Psoas muscle (tissue), 8 donors: ENCODE measurements around the gene CCNY. TPM values are rescaled to one million over a fixed set of nuclear protein-coding genes. Genes with fewer than 3 reads are reported as not detected.

Source experiments
- ATAC-seq, 4 donors: fragments of 200-7000 bp; cut with Tn5 transposase; one replicate each; pipeline ENCODE4 v1.9.1; 2020; ENCODE audit warnings: moderate library complexity in 3 of 4, mild to moderate bottlenecking in 2 of 4
- DNase-seq, 2 donors: peaks; one replicate each; pipeline ENCODE4 v3.0.0-alpha.2; 2020
- H3K27ac ChIP-seq: fragments of 200-600 bp; one replicate; pipeline ENCODE4 v1.8.0; 2022
- H3K27me3 ChIP-seq, 3 donors: fragments of 200-600 bp in 1 of 3; one replicate each; pipeline versions ENCODE4 v1.6.1 to v1.8.0; 2013 to 2022; ENCODE audit warnings: low read length in 2 of 3, mild to moderate bottlenecking in 2 of 3, moderate library complexity in 1 of 3; ENCODE audit not compliant: insufficient read depth in 3 of 3
- H3K36me3 ChIP-seq, 2 donors: fragments of 200-600 bp in 1 of 2; one replicate each; pipeline versions ENCODE4 v1.6.1 to v1.8.0; 2013 to 2022; ENCODE audit warnings: low read depth in 1 of 2, mild to moderate bottlenecking in 1 of 2, moderate library complexity in 1 of 2; ENCODE audit not compliant: insufficient read depth in 1 of 2
- H3K4me1 ChIP-seq: fragments of 200-600 bp; one replicate; pipeline ENCODE4 v1.8.0; 2022
- H3K4me3 ChIP-seq: fragments of 200-600 bp; one replicate; pipeline ENCODE4 v1.8.0; 2022; ENCODE audit warnings: mild to moderate bottlenecking
- H3K9me3 ChIP-seq: fragments of 200-600 bp; one replicate; pipeline ENCODE4 v1.8.0; 2022
- whole genome bisulfite sequencing, 3 donors: extraction: QIAGEN DNeasy Blood & Tissue Kit; methylation state at CpG; one replicate each; pipeline versions ENCODE4 v1.1.6 to v1.1.7; 2013; 5-methylcytosine and 5-hydroxymethylcytosine counted together
- intact Hi-C, 2 donors: fragments of 100-400 bp; cut with DNase I; formaldehyde crosslinking; loops; one replicate each; pipeline versions ENCODE4 v1.11.0 to v1.14.2; 2022
- polyA plus RNA-seq, 3 donors: library from polyadenylated mRNA; stranded (reverse); fragments of 200-250 nt; gene quantifications; one replicate each; pipeline ENCODE4 v1.2.3, GENCODE V29; 2013
- total RNA-seq, 4 donors: library from RNA; stranded (reverse); fragmentation: NEBNext Ultra II Directional in 2 of 4; extraction: Animal tissue kit (Norgen Biotek cat#: 25700) in 2 of 4; gene quantifications; one replicate each; pipeline versions ENCODE4 v1.2.1 to v1.2.4, GENCODE V29; 2021 to 2023
- TF ChIP-seq, protein P1 (sequence below): fragments of 200-600 bp; IDR thresholded peaks from one replicate; pipeline ENCODE4 v1.8.0; 2022; ENCODE audit warnings: antibody characterized with exemption
- donor health status: healthy with polysubstance abuse.
- donor health status: DM: no; HTN: no; CAD: no; lungs with moderate emphysema.
- donor health status: Bipolar disorder and iron deficiency.
- donor health status: healthy.
- donor health status: DM: yes; HTN: yes; CAD: no.
- donor health status: DM: no; HTN: no; CAD: no.
- donor health status: DM: no; HTN: no; CAD: no.
- donor health status: DM: yes; HTN: yes; CAD: no.

CCNY gene
- total and polyA plus RNA-seq, 7 donors = 21.2 to 55.8 (median 47.0) TPM

DNA sequence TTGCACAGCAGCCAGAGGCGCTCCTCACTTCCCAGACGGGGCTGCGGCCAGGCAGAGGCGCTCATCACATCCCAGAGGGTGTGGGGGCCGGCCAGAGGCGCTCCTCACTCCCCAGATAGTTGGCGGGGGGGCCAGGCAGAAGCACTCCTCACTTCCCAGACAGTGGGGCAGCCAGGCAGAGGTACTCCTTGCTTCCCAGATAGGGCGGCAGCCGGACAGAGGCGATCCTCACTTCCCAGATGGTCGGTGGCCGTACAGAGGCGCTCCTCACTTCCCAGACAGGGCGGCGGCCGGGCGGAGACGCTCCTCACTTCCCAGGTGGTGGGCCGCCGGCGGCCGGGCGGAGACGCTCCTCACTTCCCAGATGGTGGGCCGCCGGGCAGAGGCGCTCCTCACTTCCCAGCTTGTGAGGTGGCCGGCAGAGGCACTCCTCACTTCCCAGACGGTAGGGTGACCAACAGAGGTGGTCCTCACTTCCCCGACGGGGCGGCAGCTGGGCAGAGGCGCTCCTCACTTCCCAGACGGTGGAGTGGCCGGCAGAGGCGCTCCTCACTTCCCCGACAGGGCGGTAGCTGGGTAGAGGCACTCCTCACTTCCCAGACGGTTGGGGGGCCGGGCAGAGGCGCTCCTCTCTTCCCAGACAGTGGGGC is 26.5 kb downstream of the CCNY start:
- ATAC-seq (no peak), DNase-seq (no peak)
- intact Hi-C loops = no loop called here
- 94 to 97% (median 96%) methylated on average over 29 to 41 of the region's 41 CpGs for WGBS, 3 donors
- H3K4me1 ChIP-seq = peaks cover 41% of the 10 kb centered on the region
- no peak overlapping the region for H3K4me3 ChIP-seq
- H3K36me3 ChIP-seq = no peaks in the 10 kb centered on the region
- TF ChIP-seq, protein P1, sequence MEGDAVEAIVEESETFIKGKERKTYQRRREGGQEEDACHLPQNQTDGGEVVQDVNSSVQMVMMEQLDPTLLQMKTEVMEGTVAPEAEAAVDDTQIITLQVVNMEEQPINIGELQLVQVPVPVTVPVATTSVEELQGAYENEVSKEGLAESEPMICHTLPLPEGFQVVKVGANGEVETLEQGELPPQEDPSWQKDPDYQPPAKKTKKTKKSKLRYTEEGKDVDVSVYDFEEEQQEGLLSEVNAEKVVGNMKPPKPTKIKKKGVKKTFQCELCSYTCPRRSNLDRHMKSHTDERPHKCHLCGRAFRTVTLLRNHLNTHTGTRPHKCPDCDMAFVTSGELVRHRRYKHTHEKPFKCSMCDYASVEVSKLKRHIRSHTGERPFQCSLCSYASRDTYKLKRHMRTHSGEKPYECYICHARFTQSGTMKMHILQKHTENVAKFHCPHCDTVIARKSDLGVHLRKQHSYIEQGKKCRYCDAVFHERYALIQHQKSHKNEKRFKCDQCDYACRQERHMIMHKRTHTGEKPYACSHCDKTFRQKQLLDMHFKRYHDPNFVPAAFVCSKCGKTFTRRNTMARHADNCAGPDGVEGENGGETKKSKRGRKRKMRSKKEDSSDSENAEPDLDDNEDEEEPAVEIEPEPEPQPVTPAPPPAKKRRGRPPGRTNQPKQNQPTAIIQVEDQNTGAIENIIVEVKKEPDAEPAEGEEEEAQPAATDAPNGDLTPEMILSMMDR = no peak
- no peaks in the 10 kb centered on the region for H3K9me3 ChIP-seq
- H3K27me3 ChIP-seq = no peaks in the 10 kb centered on the region
- H3K27ac ChIP-seq = no peak overlapping the region

DNA sequence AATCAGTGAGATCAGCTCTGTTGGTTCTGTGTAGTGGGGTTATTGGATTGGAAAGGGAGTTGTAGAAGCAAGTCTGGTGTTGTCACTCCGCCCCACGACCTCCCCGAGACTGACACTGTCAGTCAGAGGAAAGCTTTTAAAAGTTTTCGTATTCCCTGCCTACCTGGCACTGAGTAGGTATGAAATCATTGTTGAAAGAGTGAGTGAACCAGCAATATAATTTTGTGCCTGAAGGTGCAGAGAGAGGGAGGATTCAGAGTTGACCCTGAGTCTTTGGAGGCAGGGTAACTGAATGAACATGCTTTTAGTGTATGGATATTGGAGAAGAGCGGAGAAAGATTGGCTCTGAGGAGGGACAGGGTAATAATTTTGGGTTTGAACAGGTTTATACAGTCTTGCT is 27.3 kb downstream of the CCNY start:
- H3K27me3 ChIP-seq = no peaks in the 10 kb centered on the region
- H3K4me1 ChIP-seq = peaks cover 43% of the 10 kb centered on the region
- no peak for ATAC-seq
- H3K9me3 ChIP-seq = no peaks in the 10 kb centered on the region
- no peak overlapping the region for H3K4me3 ChIP-seq
- DNase-seq = no peak
- TF ChIP-seq, protein P1 = no peak
- intact Hi-C loops = no loop called here
- no peaks in the 10 kb centered on the region for H3K36me3 ChIP-seq
- no peak overlapping the region for H3K27ac ChIP-seq
- 95 to 96% (median 95%) methylated on average over 5 of the region's 5 CpGs for WGBS, 3 donors

DNA sequence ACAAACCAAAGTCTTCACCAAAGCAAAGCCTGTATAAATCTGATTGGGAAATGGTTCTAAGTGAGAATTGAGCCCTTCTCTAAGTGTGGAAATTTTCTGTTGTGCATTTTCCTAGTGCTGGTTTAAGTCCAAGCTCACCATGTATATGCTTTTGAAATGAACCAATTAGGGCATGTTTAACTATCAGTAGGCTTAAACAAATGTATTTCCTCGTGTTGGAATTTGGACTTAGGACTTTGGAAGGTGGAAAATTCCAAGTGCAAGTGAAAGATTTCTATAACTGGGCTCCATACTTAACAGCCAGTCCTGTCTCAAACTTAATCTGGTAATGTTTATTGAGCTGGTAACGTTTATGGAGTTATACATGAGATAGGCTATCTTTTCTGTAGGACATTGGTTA is 28.5 kb downstream of the CCNY start:
- no peaks in the 10 kb centered on the region for H3K27me3 ChIP-seq
- no peaks in the 10 kb centered on the region for H3K36me3 ChIP-seq
- intact Hi-C loops = no loop called here
- TF ChIP-seq, protein P1 = no peak
- no peaks in the 10 kb centered on the region for H3K9me3 ChIP-seq
- H3K4me3 ChIP-seq = no peak overlapping the region
- H3K4me1 ChIP-seq = peaks cover 55% of the 10 kb centered on the region
- H3K27ac ChIP-seq = no peak overlapping the region
- WGBS, 3 donors = 21 to 40% (median 25%) methylated on average over 2 of the region's 2 CpGs
- ATAC-seq (no peak), DNase-seq (no peak)

DNA sequence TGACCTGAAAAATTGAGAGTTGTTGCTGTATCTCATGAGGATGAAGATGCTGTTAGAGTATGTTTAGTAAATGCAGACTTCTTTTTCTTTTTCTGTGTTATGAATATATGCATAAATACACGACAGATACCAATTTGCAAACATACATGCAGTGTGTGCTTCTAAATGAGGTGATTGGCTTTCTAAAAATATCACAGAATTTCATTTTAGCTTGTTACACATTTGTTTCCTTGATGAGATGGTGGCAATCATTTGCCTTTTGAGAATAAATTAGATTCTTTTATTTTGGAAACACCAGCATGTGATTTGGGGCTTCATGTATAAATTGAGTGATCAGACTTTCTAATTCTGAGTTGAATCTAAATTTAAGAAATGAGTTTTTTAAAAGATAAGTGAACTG is 29.7 kb downstream of the CCNY start:
- DNase-seq = no peak
- TF ChIP-seq, protein P1 = no peak
- Histone ChIP-seq H3K4me1 (peaks cover 63% of the 10 kb centered on the region), H3K9me3 (no peaks in the 10 kb centered on the region), H3K27me3 (no peaks in the 10 kb centered on the region), H3K27ac (no peak overlapping the region), H3K4me3 (no peak overlapping the region), H3K36me3 (no peaks in the 10 kb centered on the region)
- ATAC-seq = no peak
- WGBS, 3 donors = 31 to 74% (median 57%) methylated on average over 1 of the region's 1 CpG
- intact Hi-C loops = no loop called here
